ENCODE measurements around the gene SFI1.

- TF ChIP-seq CTCF (conservative IDR thresholded peaks at IDR 0.05; ENCODE audit: low read depth, low read length) (no peak), EZH2 (IDR thresholded peaks at IDR 0.05; ENCODE audit: borderline replicate concordance, low read depth, low read length, poor library complexity, severe bottlenecking) (no peak)
These were observed 156.8 kb downstream of the SFI1 start for GRCh38 chr22:31652911-31653684.
